GM19438 (cell line): ENCODE data around the gene FAM118A.
"Not testable (repeated sequence)": the region's sequence is repeated elsewhere in the genome, so short reads cannot be mapped to it uniquely, and the experiment has no call there.

Experiments used
- ATAC-seq: cut with Tn5 transposase; IDR thresholded peaks from one replicate; pipeline ENCODE4 v1.9.1; 2021; ENCODE audit warnings: low read depth; ENCODE audit not compliant: unreplicated experiment

The FAM118A gene

GRCh38 chr22:45309422-45310227, at the start of gene FAM118A:
Gene FAM118A, plus strand, starts transcription at chr22:45309934. Its CDS starts 12,446 bp downstream, at chr22:45322380.
- peak; percentile 71 for ATAC-seq

GRCh38 chr22:45260395-45260759, 49.4 kb upstream of the FAM118A start:
- ATAC-seq: not testable (repeated sequence)

GRCh38 chr22:45261407-45262088, 48.2 kb upstream of the FAM118A start:
- no peak for ATAC-seq

- no peak for ATAC-seq
These were observed 47.4 kb upstream of the FAM118A start for GRCh38 chr22:45262195-45262930.

GRCh38 chr22:45262931-45263462, 46.7 kb upstream of the FAM118A start:
- ATAC-seq: peak; percentile 33

- ATAC-seq: peak; percentile 71
These were observed 46.1 kb upstream of the FAM118A start for GRCh38 chr22:45263463-45264269.

- no peak for ATAC-seq
These were observed 44.2 kb upstream of the FAM118A start for GRCh38 chr22:45265535-45265934.

- ATAC-seq: no peak
These were observed 41.4 kb upstream of the FAM118A start for GRCh38 chr22:45268167-45268957.

- ATAC-seq: no peak
These were observed 40.5 kb upstream of the FAM118A start for GRCh38 chr22:45268958-45269844.

GRCh38 chr22:45270095-45271020, 39.4 kb upstream of the FAM118A start:
- ATAC-seq: no peak

GRCh38 chr22:45271667-45272201, 38.0 kb upstream of the FAM118A start:
- ATAC-seq: no peak

GRCh38 chr22:45272498-45272897, 37.2 kb upstream of the FAM118A start:
- no peak for ATAC-seq

GRCh38 chr22:45273452-45274075, 36.2 kb upstream of the FAM118A start:
- ATAC-seq: no peak

GRCh38 chr22:45276507-45277105, 33.1 kb upstream of the FAM118A start:
- ATAC-seq: no peak

- not testable (repeated sequence) for ATAC-seq
These were observed 32.0 kb upstream of the FAM118A start for GRCh38 chr22:45277720-45278119.

- no peak for ATAC-seq
These were observed 31.6 kb upstream of the FAM118A start for GRCh38 chr22:45278125-45278524.
